GM23338 (cell line): ENCODE measurements around the gene OR14A16. TPM values are rescaled to one million over a fixed set of nuclear protein-coding genes. Genes with fewer than 3 reads are reported as not detected.

Experiments used
- ATAC-seq: fragments of 200-7000 bp; cut with Tn5 transposase; 3 replicates; pipeline ENCODE4 v1.9.1; 2020
- DNase-seq: peaks from one replicate; pipeline ENCODE4 v3.0.0-alpha.2; 2015; ENCODE audit warnings: low spot score
- H2AFZ ChIP-seq: fragments of 200-600 bp; sonication (generic); 2 replicates; pipeline ENCODE4 v1.8.0; 2016; ENCODE audit warnings: antibody characterized with exemption, mild to moderate bottlenecking, moderate library complexity
- H3F3A ChIP-seq: fragments of 200-600 bp; sonication (generic); replicated peaks from 2 replicates; pipeline ENCODE4 v1.8.0; 2017; ENCODE audit warnings: antibody characterized with exemption, mixed run types, low read depth
- H3K27ac ChIP-seq: fragments of 200-600 bp; sonication (generic); 2 replicates; pipeline ENCODE4 v1.6.1; 2016; ENCODE audit warnings: low read depth
- H3K27me3 ChIP-seq: fragments of 200-600 bp; sonication (generic); 2 replicates; pipeline ENCODE4 v1.8.0; 2016; ENCODE audit warnings: mild to moderate bottlenecking, mixed run types, moderate library complexity; ENCODE audit not compliant: insufficient read depth
- H3K36me3 ChIP-seq: fragments of 200-600 bp; sonication (generic); 2 replicates; pipeline ENCODE4 v1.8.0; 2016; ENCODE audit warnings: mild to moderate bottlenecking; ENCODE audit not compliant: insufficient read depth
- H3K4me1 ChIP-seq: fragments of 200-600 bp; sonication (generic); 2 replicates; pipeline ENCODE4 v1.8.0; 2016; ENCODE audit warnings: mild to moderate bottlenecking, moderate library complexity; ENCODE audit not compliant: insufficient read depth
- H3K4me2 ChIP-seq: fragments of 200-600 bp; sonication (generic); 2 replicates; pipeline ENCODE4 v1.7.1; 2017; ENCODE audit warnings: mixed run types
- H3K4me3 ChIP-seq: fragments of 200-600 bp; sonication (generic); 2 replicates; pipeline ENCODE4 v1.6.1; 2016; ENCODE audit warnings: mixed run types
- H3K79me2 ChIP-seq: fragments of 200-600 bp; sonication (generic); replicated peaks from 2 replicates; pipeline ENCODE4 v1.8.0; 2017; ENCODE audit warnings: mild to moderate bottlenecking; ENCODE audit not compliant: insufficient read depth
- H3K9me2 ChIP-seq: fragments of 200-600 bp; sonication (generic); 2 replicates; pipeline ENCODE4 v1.8.0; 2017; ENCODE audit not compliant: insufficient read depth
- H4K20me1 ChIP-seq: fragments of 200-600 bp; sonication (generic); replicated peaks from 2 replicates; pipeline ENCODE4 v1.8.0; 2017; ENCODE audit warnings: mild to moderate bottlenecking; ENCODE audit not compliant: insufficient read depth
- H3K27ac Mint-ChIP-seq: 2 replicates; pipeline ENCODE4 v1.8.0; 2020; ENCODE audit warnings: inconsistent platforms, mild to moderate bottlenecking, moderate library complexity, mixed read lengths
- H3K27me3 Mint-ChIP-seq: 3 replicates; pipeline ENCODE4 v1.8.0; 2022; ENCODE audit warnings: low read depth, mild to moderate bottlenecking, moderate library complexity, mixed read lengths, inconsistent platforms; ENCODE audit not compliant: insufficient read depth, poor library complexity
- H3K36me3 Mint-ChIP-seq: 3 replicates; pipeline ENCODE4 v1.8.0; 2021; ENCODE audit warnings: low read depth, mild to moderate bottlenecking, inconsistent platforms, moderate library complexity, mixed read lengths
- H3K4me1 Mint-ChIP-seq: 3 replicates; pipeline ENCODE4 v1.8.0; 2020; ENCODE audit warnings: mild to moderate bottlenecking, inconsistent platforms, mixed read lengths
- H3K4me3 Mint-ChIP-seq: 3 replicates; pipeline ENCODE4 v1.8.0; 2021; ENCODE audit warnings: moderate library complexity, mild to moderate bottlenecking, inconsistent platforms, mixed read lengths
- H3K9me3 Mint-ChIP-seq: 3 replicates; pipeline ENCODE4 v1.8.0; 2020; ENCODE audit warnings: moderate library complexity, mild to moderate bottlenecking, inconsistent platforms, mixed read lengths
- CREB1 ChIP-seq: fragments of 250-450 bp; sonication (Bioruptor Pico); IDR thresholded peaks from 2 replicates; pipeline ENCODE4 v1.5.0; 2020; ENCODE audit warnings: low read depth, mild to moderate bottlenecking, moderate library complexity
- EZH2 ChIP-seq: fragments of 200-600 bp; sonication (generic); IDR thresholded peaks from one replicate; pipeline ENCODE4 v1.8.0; 2017; ENCODE audit warnings: antibody characterized with exemption, mild to moderate bottlenecking, low read depth; ENCODE audit not compliant: unreplicated experiment
- EZH2phosphoT487 ChIP-seq: fragments of 200-600 bp; sonication (generic); IDR thresholded peaks from one replicate; pipeline ENCODE4 v1.8.1; 2018; ENCODE audit warnings: antibody characterized with exemption; ENCODE audit not compliant: unreplicated experiment
- JUNB ChIP-seq: IDR thresholded peaks from one replicate; pipeline ENCODE4 v1.6.1; 2016; ENCODE audit warnings: antibody characterized with exemption; ENCODE audit not compliant: unreplicated experiment
- NANOG ChIP-seq: IDR thresholded peaks from 2 replicates; pipeline ENCODE4 v1.6.1; 2016; ENCODE audit warnings: antibody characterized with exemption, borderline replicate concordance
- STAT1 ChIP-seq: IDR thresholded peaks from one replicate; pipeline ENCODE4 v1.6.1; 2016; ENCODE audit warnings: antibody characterized with exemption; ENCODE audit not compliant: unreplicated experiment
- ZNF114 ChIP-seq: fragments of 250-450 bp; sonication (Bioruptor Pico); IDR thresholded peaks from 2 replicates; pipeline ENCODE4 v1.5.0; 2020; ENCODE audit warnings: mild to moderate bottlenecking, moderate library complexity
- ZNF331 ChIP-seq: fragments of 250-450 bp; sonication (Bioruptor Pico); IDR thresholded peaks from 2 replicates; pipeline ENCODE4 v1.5.0; 2020; ENCODE audit warnings: low read depth, mild to moderate bottlenecking, moderate library complexity
- polyA plus RNA-seq: library from polyadenylated mRNA; unstranded; fragments of >200 nt; fragmentation: Nextera tagmentation; extraction: Ambion mirVana; gene quantifications from 2 replicates; pipeline ENCODE4 v1.2.1, GENCODE V29; 2016
- total RNA-seq: library from RNA; depleted of rRNA; stranded (reverse); fragments of >200 nt; shearing (Covaris generic); gene quantifications from 2 replicates; pipeline ENCODE4 v1.2.3, GENCODE V29; 2014
- TF ChIP-seq, protein P1 (sequence below), 2 experiments: fragments of 200-600 bp in 1 of 2; sonication (generic) in 1 of 2; conservative IDR thresholded peaks; 2 replicates each; pipeline versions ENCODE4 v1.5.1 to v1.6.1; 2016 to 2017; ENCODE audit warnings: antibody characterized with exemption in 2 of 2, low read depth in 2 of 2, mild to moderate bottlenecking in 2 of 2, moderate library complexity in 1 of 2
- TF ChIP-seq, protein P2 (sequence below): fragments of 250-450 bp; sonication (Bioruptor Pico); IDR thresholded peaks from 2 replicates; pipeline ENCODE4 v1.5.0; 2020; ENCODE audit warnings: mild to moderate bottlenecking, moderate library complexity

The OR14A16 gene
- total and polyA plus RNA-seq, 2 experiments from 2014 or later, result 0.34 TPM; not detected in 1

DNA sequence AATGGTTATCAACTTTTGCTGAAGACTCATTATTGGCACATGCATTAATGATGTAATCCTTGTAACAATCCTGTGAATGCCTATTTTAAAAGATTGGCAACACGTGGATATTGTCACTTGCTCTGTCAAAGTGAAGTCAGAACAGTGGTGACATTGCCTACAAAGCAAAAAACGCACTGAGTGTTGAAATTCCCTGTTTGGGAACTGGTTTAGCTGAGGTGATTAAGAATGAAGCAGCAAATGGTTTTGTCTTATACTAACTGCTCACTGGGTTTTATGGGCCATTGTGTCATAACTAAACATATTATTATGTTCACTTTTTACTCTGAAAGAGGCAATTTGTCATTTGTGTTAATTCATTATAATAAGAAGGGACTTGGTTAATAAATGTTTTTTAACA is 11.3 kb downstream of the OR14A16 start (continued):
- TF ChIP-seq EZH2 (no peak), NANOG (no peak), EZH2phosphoT487 (no peak), JUNB (no peak), STAT1 (no peak)
- TF ChIP-seq, protein P1, sequence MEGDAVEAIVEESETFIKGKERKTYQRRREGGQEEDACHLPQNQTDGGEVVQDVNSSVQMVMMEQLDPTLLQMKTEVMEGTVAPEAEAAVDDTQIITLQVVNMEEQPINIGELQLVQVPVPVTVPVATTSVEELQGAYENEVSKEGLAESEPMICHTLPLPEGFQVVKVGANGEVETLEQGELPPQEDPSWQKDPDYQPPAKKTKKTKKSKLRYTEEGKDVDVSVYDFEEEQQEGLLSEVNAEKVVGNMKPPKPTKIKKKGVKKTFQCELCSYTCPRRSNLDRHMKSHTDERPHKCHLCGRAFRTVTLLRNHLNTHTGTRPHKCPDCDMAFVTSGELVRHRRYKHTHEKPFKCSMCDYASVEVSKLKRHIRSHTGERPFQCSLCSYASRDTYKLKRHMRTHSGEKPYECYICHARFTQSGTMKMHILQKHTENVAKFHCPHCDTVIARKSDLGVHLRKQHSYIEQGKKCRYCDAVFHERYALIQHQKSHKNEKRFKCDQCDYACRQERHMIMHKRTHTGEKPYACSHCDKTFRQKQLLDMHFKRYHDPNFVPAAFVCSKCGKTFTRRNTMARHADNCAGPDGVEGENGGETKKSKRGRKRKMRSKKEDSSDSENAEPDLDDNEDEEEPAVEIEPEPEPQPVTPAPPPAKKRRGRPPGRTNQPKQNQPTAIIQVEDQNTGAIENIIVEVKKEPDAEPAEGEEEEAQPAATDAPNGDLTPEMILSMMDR (conservative IDR thresholded peaks at IDR 0.05; ENCODE audit: low read depth in 2 of 2), result no peak

DNA sequence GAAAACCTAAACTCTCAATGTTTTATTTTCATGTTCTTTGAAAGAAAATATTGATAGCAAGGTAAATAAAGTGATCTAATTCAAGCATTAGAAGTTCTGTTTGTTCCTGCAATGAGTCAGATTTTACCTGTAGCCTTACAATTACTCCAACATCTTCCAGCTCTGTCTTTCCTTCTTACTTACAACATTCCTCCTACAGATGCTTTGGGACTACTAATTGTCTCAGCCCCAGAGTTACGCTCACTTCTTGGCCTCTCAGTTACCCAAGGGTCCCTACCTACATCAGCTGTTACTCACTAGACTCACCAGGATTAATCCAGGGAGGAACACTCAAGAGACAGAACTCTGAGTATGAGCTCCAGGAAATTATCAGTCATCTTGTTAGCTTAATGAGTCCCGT is 26.4 kb downstream of the OR14A16 start:
- Histone ChIP-seq H3K9me2 (no peaks in the 10 kb centered on the region), H3K27me3 (no peaks in the 10 kb centered on the region), H3K79me2 (no peaks in the 10 kb centered on the region), H3K4me1 (no peaks in the 10 kb centered on the region), H3K4me2 (no peak overlapping the region), H3K4me3 (no peak overlapping the region), H3K27ac (no peak overlapping the region), H2AFZ (no peak overlapping the region), H4K20me1 (no peaks in the 10 kb centered on the region), H3F3A (no peaks in the 10 kb centered on the region), H3K36me3 (no peaks in the 10 kb centered on the region)
- Mint-ChIP-seq H3K36me3 (peaks cover 7% of the 10 kb centered on the region; the same call in 2 of the 3 replicates), H3K4me3 (no peak overlapping the region), H3K9me3 (peaks cover 52% of the 10 kb centered on the region), H3K27ac (no peak overlapping the region), H3K4me1 (no peaks in the 10 kb centered on the region), H3K27me3 (no peaks in the 10 kb centered on the region)
- DNase-seq (no peak), ATAC-seq (no peak)
- TF ChIP-seq NANOG, result no peak
- TF ChIP-seq STAT1, result no peak
- TF ChIP-seq ZNF114, result no peak
- TF ChIP-seq CREB1, result no peak
- TF ChIP-seq JUNB, result no peak
- TF ChIP-seq EZH2, result no peak
- TF ChIP-seq, protein P2, sequence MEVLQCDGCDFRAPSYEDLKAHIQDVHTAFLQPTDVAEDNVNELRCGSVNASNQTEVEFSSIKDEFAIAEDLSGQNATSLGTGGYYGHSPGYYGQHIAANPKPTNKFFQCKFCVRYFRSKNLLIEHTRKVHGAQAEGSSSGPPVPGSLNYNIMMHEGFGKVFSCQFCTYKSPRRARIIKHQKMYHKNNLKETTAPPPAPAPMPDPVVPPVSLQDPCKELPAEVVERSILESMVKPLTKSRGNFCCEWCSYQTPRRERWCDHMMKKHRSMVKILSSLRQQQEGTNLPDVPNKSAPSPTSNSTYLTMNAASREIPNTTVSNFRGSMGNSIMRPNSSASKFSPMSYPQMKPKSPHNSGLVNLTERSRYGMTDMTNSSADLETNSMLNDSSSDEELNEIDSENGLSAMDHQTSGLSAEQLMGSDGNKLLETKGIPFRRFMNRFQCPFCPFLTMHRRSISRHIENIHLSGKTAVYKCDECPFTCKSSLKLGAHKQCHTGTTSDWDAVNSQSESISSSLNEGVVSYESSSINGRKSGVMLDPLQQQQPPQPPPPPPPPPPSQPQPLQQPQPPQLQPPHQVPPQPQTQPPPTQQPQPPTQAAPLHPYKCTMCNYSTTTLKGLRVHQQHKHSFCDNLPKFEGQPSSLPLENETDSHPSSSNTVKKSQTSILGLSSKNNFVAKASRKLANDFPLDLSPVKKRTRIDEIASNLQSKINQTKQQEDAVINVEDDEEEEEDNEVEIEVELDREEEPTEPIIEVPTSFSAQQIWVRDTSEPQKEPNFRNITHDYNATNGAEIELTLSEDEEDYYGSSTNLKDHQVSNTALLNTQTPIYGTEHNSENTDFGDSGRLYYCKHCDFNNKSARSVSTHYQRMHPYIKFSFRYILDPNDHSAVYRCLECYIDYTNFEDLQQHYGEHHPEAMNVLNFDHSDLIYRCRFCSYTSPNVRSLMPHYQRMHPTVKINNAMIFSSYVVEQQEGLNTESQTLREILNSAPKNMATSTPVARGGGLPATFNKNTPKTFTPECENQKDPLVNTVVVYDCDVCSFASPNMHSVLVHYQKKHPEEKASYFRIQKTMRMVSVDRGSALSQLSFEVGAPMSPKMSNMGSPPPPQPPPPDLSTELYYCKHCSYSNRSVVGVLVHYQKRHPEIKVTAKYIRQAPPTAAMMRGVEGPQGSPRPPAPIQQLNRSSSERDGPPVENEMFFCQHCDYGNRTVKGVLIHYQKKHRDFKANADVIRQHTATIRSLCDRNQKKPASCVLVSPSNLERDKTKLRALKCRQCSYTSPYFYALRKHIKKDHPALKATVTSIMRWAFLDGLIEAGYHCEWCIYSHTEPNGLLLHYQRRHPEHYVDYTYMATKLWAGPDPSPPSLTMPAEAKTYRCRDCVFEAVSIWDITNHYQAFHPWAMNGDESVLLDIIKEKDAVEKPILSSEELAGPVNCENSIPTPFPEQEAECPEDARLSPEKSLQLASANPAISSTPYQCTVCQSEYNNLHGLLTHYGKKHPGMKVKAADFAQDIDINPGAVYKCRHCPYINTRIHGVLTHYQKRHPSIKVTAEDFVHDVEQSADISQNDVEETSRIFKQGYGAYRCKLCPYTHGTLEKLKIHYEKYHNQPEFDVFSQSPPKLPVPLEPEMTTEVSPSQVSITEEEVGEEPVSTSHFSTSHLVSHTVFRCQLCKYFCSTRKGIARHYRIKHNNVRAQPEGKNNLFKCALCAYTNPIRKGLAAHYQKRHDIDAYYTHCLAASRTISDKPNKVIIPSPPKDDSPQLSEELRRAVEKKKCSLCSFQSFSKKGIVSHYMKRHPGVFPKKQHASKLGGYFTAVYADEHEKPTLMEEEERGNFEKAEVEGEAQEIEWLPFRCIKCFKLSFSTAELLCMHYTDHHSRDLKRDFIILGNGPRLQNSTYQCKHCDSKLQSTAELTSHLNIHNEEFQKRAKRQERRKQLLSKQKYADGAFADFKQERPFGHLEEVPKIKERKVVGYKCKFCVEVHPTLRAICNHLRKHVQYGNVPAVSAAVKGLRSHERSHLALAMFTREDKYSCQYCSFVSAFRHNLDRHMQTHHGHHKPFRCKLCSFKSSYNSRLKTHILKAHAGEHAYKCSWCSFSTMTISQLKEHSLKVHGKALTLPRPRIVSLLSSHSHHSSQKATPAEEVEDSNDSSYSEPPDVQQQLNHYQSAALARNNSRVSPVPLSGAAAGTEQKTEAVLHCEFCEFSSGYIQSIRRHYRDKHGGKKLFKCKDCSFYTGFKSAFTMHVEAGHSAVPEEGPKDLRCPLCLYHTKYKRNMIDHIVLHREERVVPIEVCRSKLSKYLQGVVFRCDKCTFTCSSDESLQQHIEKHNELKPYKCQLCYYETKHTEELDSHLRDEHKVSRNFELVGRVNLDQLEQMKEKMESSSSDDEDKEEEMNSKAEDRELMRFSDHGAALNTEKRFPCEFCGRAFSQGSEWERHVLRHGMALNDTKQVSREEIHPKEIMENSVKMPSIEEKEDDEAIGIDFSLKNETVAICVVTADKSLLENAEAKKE (CRISPR knock-in tag), result no peak
- TF ChIP-seq ZNF331 (CRISPR knock-in tag), result no peak
